HL-60 (cell line): ENCODE measurements around the gene SNX8.

ENCODE experiments used
- POLR2AphosphoS5 ChIP-seq: IDR thresholded peaks from 2 replicates; pipeline ENCODE4 v1.6.1; 2012; ENCODE audit warnings: low read depth
- TF ChIP-seq, protein P1 (sequence below): IDR thresholded peaks from one replicate; pipeline ENCODE4 v1.5.1; 2011; ENCODE audit warnings: low read length, control low read depth, inconsistent platforms; ENCODE audit not compliant: insufficient read depth
- TF ChIP-seq, protein P2 (sequence below): IDR thresholded peaks from 2 replicates; pipeline ENCODE4 v1.6.1; 2012; ENCODE audit warnings: low read depth; ENCODE audit not compliant: insufficient replicate concordance

DNA sequence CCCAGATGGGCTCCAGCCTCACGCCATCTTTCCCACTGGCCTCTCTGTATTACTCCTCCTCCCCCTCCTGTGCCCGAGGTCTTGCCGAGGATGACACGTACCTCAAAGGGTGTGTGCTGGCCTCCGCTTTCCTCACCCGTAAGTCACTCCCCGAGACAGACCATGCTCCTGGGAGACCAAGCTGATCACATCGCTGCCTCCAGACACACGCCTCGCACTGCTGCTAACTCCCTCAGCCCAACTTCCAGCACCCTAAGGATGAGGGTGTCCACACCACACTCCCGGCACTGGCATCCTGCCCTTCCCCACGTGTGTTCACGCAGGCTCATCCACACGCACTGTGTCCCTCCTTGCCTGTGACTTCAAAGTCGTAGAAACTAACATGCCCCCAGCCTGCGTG lies 105.5 kb downstream of the SNX8 start:
- TF ChIP-seq POLR2AphosphoS5, result no peak
- TF ChIP-seq, protein P1, sequence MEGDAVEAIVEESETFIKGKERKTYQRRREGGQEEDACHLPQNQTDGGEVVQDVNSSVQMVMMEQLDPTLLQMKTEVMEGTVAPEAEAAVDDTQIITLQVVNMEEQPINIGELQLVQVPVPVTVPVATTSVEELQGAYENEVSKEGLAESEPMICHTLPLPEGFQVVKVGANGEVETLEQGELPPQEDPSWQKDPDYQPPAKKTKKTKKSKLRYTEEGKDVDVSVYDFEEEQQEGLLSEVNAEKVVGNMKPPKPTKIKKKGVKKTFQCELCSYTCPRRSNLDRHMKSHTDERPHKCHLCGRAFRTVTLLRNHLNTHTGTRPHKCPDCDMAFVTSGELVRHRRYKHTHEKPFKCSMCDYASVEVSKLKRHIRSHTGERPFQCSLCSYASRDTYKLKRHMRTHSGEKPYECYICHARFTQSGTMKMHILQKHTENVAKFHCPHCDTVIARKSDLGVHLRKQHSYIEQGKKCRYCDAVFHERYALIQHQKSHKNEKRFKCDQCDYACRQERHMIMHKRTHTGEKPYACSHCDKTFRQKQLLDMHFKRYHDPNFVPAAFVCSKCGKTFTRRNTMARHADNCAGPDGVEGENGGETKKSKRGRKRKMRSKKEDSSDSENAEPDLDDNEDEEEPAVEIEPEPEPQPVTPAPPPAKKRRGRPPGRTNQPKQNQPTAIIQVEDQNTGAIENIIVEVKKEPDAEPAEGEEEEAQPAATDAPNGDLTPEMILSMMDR, result no peak
- TF ChIP-seq, protein P2, sequence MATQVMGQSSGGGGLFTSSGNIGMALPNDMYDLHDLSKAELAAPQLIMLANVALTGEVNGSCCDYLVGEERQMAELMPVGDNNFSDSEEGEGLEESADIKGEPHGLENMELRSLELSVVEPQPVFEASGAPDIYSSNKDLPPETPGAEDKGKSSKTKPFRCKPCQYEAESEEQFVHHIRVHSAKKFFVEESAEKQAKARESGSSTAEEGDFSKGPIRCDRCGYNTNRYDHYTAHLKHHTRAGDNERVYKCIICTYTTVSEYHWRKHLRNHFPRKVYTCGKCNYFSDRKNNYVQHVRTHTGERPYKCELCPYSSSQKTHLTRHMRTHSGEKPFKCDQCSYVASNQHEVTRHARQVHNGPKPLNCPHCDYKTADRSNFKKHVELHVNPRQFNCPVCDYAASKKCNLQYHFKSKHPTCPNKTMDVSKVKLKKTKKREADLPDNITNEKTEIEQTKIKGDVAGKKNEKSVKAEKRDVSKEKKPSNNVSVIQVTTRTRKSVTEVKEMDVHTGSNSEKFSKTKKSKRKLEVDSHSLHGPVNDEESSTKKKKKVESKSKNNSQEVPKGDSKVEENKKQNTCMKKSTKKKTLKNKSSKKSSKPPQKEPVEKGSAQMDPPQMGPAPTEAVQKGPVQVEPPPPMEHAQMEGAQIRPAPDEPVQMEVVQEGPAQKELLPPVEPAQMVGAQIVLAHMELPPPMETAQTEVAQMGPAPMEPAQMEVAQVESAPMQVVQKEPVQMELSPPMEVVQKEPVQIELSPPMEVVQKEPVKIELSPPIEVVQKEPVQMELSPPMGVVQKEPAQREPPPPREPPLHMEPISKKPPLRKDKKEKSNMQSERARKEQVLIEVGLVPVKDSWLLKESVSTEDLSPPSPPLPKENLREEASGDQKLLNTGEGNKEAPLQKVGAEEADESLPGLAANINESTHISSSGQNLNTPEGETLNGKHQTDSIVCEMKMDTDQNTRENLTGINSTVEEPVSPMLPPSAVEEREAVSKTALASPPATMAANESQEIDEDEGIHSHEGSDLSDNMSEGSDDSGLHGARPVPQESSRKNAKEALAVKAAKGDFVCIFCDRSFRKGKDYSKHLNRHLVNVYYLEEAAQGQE, result no peak
